ENCODE data around the gene HIVEP3.

DNA sequence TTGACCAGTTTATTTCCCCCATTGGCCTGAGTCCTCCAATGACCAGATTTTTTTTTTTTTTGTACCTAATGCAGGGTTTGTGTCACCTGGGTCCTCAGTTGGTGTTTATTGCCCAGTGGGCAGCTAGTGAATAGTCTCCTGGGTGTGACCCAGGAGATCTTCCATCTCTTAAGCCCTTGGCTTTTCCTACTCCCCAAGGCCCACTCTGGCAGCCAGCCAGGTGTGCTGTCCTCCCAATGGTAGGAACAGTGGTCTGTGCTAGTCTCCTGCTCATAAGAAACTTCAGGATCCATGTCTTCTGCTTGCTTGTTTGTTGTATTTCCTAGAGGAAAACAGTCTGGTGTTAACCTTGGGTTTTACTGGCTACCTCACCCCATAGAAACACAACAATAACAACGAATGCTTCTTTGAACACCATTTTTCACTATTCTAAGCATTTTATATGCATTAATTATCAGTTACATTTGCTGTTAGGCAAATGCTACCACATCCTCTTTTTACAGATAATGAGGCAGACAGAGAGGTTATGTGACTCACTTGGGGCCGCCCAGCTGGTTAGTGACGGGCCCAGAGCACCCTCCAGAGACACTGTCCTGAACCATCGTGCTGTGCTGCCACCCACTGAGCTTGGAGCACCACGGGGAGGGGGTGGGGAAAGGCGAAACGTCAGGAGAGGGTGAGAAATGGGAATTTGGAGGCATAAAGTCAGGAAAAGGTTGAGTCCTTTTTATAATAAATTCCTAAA is 107.5 kb downstream of the HIVEP3 start:
- TF ChIP-seq POLR2AphosphoS5 (IDR thresholded peaks at IDR 0.05; ENCODE audit: low read depth) (no peak), GABPA (IDR thresholded peaks at IDR 0.05; ENCODE audit: low read depth) (no peak)
- TF ChIP-seq, protein P1, sequence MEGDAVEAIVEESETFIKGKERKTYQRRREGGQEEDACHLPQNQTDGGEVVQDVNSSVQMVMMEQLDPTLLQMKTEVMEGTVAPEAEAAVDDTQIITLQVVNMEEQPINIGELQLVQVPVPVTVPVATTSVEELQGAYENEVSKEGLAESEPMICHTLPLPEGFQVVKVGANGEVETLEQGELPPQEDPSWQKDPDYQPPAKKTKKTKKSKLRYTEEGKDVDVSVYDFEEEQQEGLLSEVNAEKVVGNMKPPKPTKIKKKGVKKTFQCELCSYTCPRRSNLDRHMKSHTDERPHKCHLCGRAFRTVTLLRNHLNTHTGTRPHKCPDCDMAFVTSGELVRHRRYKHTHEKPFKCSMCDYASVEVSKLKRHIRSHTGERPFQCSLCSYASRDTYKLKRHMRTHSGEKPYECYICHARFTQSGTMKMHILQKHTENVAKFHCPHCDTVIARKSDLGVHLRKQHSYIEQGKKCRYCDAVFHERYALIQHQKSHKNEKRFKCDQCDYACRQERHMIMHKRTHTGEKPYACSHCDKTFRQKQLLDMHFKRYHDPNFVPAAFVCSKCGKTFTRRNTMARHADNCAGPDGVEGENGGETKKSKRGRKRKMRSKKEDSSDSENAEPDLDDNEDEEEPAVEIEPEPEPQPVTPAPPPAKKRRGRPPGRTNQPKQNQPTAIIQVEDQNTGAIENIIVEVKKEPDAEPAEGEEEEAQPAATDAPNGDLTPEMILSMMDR (IDR thresholded peaks at IDR 0.05; ENCODE audit: insufficient read depth, low read length), result no peak
- TF ChIP-seq, protein P2, sequence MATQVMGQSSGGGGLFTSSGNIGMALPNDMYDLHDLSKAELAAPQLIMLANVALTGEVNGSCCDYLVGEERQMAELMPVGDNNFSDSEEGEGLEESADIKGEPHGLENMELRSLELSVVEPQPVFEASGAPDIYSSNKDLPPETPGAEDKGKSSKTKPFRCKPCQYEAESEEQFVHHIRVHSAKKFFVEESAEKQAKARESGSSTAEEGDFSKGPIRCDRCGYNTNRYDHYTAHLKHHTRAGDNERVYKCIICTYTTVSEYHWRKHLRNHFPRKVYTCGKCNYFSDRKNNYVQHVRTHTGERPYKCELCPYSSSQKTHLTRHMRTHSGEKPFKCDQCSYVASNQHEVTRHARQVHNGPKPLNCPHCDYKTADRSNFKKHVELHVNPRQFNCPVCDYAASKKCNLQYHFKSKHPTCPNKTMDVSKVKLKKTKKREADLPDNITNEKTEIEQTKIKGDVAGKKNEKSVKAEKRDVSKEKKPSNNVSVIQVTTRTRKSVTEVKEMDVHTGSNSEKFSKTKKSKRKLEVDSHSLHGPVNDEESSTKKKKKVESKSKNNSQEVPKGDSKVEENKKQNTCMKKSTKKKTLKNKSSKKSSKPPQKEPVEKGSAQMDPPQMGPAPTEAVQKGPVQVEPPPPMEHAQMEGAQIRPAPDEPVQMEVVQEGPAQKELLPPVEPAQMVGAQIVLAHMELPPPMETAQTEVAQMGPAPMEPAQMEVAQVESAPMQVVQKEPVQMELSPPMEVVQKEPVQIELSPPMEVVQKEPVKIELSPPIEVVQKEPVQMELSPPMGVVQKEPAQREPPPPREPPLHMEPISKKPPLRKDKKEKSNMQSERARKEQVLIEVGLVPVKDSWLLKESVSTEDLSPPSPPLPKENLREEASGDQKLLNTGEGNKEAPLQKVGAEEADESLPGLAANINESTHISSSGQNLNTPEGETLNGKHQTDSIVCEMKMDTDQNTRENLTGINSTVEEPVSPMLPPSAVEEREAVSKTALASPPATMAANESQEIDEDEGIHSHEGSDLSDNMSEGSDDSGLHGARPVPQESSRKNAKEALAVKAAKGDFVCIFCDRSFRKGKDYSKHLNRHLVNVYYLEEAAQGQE (IDR thresholded peaks at IDR 0.05; ENCODE audit: insufficient replicate concordance, low read depth), result no peak
